ENCODE results near the gene MRPL36.
"Not testable (repeated sequence)": the region's sequence is repeated elsewhere in the genome, so short reads cannot be mapped to it uniquely, and the experiment has no call there.

MRPL36 gene

GRCh38 chr5:1799602-1800471 lies at the start of gene MRPL36:
Gene MRPL36 (minus strand): TSS chr5:1799837. CDS start chr5:1798935, 902 bp downstream.
- no peak for FAIRE-seq

- no peak for FAIRE-seq
These were observed 48.0 kb upstream of the MRPL36 start for GRCh38 chr5:1847611-1848010.

- FAIRE-seq: no peak
These were observed 47.4 kb upstream of the MRPL36 start for GRCh38 chr5:1847056-1847455.

GRCh38 chr5:1846583-1846982 lies 46.9 kb upstream of the MRPL36 start:
- no peak for FAIRE-seq

- FAIRE-seq: no peak
These were observed 46.1 kb upstream of the MRPL36 start for GRCh38 chr5:1845696-1846095.

GRCh38 chr5:1844708-1845436 lies 45.2 kb upstream of the MRPL36 start:
- no peak for FAIRE-seq

- FAIRE-seq: not testable (repeated sequence)
These were observed 44.1 kb upstream of the MRPL36 start for GRCh38 chr5:1843761-1844160.

- FAIRE-seq: no peak
These were observed 42.6 kb upstream of the MRPL36 start for GRCh38 chr5:1842004-1842819.

GRCh38 chr5:1840741-1841521 lies 41.3 kb upstream of the MRPL36 start:
- FAIRE-seq: no peak

- no peak for FAIRE-seq
These were observed 40.5 kb upstream of the MRPL36 start for GRCh38 chr5:1840071-1840547.

- FAIRE-seq: no peak
These were observed 38.4 kb upstream of the MRPL36 start for GRCh38 chr5:1838013-1838412.

GRCh38 chr5:1836891-1837880 lies 37.5 kb upstream of the MRPL36 start:
- FAIRE-seq: no peak

GRCh38 chr5:1836176-1836890 lies 36.7 kb upstream of the MRPL36 start:
- no peak for FAIRE-seq

- no peak for FAIRE-seq
These were observed 35.8 kb upstream of the MRPL36 start for GRCh38 chr5:1835431-1835830.

GRCh38 chr5:1834721-1835429 lies 35.2 kb upstream of the MRPL36 start:
- no peak for FAIRE-seq

- no peak for FAIRE-seq
These were observed 34.5 kb upstream of the MRPL36 start for GRCh38 chr5:1834022-1834551.

- FAIRE-seq: no peak
These were observed 33.8 kb upstream of the MRPL36 start for GRCh38 chr5:1833264-1834021.

- FAIRE-seq: no peak
These were observed 33.0 kb upstream of the MRPL36 start for GRCh38 chr5:1832511-1833250.
